GM18507 (cell line): ENCODE measurements around the gene MAMDC2.
"Not testable (repeated sequence)": the region's sequence is repeated elsewhere in the genome, so short reads cannot be mapped to it uniquely, and the experiment has no call there.

Source experiments
- DNase-seq: peaks from one replicate; pipeline ENCODE4 v3.0.0; 2011; ENCODE audit warnings: low read depth; ENCODE audit not compliant: insufficient read length; ENCODE audit errors: extremely low spot score
- FAIRE-seq: peaks from 2 replicates; lab custom pipeline; 2011; peaks lifted over from hg19 to GRCh38; lab: Jason Lieb, UNC

Gene MAMDC2

DNA sequence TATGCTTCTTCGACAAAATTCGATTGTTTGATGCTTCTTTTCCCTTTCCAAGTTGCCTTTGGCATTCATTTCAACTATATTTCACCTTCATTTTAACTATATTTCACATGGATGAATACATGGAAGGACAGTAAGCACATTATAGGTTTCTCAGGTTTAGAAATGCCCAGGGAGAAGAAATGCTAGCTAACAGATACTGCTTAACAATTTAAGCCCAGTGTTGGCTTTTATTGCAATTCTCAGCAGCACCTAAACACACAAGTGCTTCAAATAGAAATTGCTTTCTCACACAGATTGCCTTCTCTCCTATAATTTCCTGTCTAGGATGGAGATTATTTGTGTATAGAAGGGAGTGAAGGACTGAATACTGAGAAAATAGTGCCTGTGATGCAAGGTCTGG, 185.0 kb downstream of the MAMDC2 start:
- DNase-seq (no peak), FAIRE-seq (no peak)

- DNase-seq (no peak), FAIRE-seq (no peak)
Measured at GRCh38 chr9:70229026-70229425, 185.4 kb downstream of the MAMDC2 start.

DNA sequence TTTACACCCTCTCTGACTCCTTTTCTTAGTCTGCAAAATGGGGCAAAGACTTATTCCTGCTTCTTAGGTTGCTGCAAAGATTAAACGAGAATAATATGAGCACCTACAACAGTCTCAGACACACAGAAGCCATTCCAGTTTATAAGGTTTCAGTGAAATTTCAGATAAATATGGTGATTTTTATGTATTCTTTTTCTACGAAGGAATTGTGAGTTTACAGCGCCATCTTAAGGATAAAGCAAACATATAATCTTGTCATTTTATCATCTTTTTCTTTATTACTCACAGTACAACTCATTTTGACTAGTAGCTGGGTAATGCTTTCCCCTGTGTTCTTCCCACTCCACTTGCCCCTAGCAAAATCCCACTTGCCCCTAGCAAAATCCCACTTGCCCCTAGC, 185.9 kb downstream of the MAMDC2 start:
- DNase-seq (no peak), FAIRE-seq (no peak)

DNA sequence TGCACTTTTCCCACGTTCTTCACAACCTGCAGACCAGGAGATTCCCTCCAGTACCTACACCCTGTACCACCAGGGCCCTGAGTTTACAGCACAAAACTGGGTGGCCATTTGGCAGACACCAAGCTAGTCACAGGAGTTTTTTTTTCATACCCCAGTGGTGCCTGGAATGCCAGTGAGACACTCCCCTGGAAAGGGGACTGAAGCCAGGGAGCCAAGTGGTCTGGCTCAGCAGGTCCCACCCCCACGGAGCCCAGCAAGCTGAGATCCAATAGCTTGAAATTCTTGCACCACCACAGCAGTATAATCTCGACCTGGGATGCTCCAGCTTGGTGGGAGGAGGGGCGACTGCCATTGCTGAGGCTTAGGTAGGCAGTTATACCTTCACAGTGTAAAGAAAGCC, 188.8 kb downstream of the MAMDC2 start:
- FAIRE-seq (no peak), DNase-seq (no peak)

DNA sequence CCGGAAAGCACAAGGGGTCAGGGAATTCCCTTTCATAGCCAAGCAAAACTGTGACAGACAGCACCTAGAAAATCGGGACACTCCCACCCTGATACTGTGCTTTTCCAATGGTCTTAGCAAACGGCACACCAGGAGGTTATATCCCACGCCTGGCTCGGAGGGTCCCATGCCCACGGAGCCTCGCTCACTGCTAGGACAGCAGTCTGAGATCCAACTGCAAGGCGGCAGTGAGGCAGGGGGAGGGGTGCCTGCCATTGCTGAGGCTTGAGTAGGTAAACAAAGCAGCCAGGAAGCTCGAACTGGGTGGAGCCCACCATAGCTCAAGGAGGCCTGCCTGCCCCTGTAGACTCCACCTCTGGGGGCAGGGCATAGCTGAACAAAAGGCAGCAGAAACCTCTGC, 190.6 kb downstream of the MAMDC2 start:
- not testable (repeated sequence) for DNase-seq, FAIRE-seq

GRCh38 chr9:70245952-70246351, 202.3 kb downstream of the MAMDC2 start:
- FAIRE-seq: not testable (repeated sequence)

GRCh38 chr9:70250221-70250620, 206.6 kb downstream of the MAMDC2 start:
- no peak for DNase-seq
- no peak for FAIRE-seq

More at GRCh38 chr9:70245952-70246351, 202.3 kb downstream of the MAMDC2 start:
- DNase-seq: not testable (repeated sequence)

DNA sequence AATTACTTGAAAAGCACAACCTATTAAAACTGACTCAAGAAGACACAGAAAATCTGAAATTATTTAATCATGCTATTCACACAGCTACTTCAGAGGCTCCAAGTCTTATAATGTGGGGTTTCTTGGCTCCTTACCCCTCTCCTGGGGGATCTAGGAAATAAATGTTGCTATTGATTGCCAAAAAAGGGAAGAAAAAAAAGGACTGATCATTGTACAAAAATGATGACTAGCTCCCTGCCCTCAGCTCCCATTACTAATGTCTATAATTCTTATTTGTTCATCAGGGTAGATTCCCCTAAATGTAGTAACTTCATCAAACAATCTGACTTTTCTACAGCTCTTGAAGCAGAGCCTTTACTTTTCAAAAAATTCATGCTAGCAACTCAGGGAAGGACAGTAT, 211.8 kb downstream of the MAMDC2 start:
- DNase-seq: no peak
- FAIRE-seq: no peak

GRCh38 chr9:70256123-70256551, 212.5 kb downstream of the MAMDC2 start:
- FAIRE-seq: no peak

DNA sequence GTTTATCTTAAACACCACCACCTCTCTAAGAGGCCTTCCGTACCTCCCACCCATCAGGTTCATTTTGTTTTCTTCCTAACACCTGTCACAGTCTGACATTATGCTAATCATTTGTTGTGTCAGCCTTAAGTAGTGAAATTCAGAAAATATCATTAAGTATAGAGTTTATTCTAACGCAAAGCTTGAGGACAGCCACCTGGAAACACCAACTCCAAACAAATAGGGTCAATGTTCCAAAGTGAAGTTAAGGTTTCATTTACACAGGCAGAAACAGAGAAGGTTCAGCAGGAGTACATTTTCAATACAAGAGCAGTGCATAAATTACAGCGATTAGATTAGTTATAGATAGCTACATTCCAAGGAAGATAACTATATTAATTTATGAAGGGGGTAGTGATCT, 213.9 kb downstream of the MAMDC2 start:
- DNase-seq (no peak), FAIRE-seq (no peak)

More at GRCh38 chr9:70256123-70256551, 212.5 kb downstream of the MAMDC2 start:
- no peak for DNase-seq

DNA sequence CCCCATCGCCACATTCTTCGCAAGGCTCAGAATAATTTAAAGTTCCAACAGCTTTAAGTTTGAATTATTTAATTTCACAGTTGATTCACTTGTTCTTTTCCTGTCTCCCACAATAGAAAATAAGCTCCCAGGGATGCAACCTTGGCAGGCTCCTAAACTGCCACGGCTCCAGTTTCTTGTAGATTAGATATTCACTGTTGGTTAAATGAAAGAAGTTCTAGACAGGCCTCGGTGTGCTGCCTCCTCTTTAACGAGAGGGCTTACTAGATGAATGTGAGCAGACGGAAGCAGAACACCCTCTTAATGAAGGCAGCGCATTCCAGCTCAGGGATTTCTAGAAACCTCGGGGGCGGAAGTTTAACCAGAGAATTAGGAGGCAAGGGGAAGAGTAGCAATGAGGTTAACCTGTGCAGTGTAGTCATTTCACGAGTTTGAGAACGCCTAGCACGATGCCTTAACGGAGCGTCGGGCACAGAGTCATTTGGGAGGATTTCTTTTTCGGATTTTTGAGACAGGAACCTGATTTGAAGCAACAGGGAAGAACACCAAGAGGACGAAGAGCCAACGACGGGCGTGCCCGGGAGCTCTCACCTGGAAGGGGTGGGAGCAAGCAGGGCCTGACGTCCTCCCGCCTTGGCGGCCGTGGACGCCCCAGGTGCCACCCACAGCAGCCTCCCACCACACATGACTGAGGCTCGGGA, 214.5 kb downstream of the MAMDC2 start:
- DNase-seq: no peak
- peak; percentile 64 for FAIRE-seq

- peak; percentile 94 for FAIRE-seq
Measured at GRCh38 chr9:70258692-70259511, 215.3 kb downstream of the MAMDC2 start, which contains the start of gene SMC5. TSS of gene SMC5 (plus strand) at chr9:70258978. CDS start at chr9:70259079, 101 bp downstream.

DNA sequence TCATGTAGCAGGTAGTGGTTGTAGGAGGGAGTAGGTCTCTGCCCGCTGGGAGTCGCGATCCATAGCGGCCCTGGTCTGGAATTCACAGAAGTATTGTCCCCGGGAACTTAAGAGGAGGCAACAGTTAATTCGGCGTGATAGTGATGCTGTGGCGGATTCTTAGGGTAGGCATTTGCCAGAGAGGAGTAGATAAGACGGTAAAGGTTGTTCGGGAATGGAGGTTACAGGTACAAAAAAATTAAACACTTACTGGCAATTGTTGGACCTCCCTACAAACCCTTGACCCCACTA, 215.8 kb downstream of the MAMDC2 start:
- FAIRE-seq (peak; percentile 24), DNase-seq (no peak)

More at GRCh38 chr9:70258692-70259511, 215.3 kb downstream of the MAMDC2 start, which contains the start of gene SMC5:
- DNase-seq: peak; percentile 83

GRCh38 chr9:70260007-70260443, 216.4 kb downstream of the MAMDC2 start:
- FAIRE-seq (no peak), DNase-seq (no peak)

- DNase-seq: peak; percentile 2
- peak; percentile 96 for FAIRE-seq
Measured at GRCh38 chr9:70260606-70261005, 217.0 kb downstream of the MAMDC2 start.

DNA sequence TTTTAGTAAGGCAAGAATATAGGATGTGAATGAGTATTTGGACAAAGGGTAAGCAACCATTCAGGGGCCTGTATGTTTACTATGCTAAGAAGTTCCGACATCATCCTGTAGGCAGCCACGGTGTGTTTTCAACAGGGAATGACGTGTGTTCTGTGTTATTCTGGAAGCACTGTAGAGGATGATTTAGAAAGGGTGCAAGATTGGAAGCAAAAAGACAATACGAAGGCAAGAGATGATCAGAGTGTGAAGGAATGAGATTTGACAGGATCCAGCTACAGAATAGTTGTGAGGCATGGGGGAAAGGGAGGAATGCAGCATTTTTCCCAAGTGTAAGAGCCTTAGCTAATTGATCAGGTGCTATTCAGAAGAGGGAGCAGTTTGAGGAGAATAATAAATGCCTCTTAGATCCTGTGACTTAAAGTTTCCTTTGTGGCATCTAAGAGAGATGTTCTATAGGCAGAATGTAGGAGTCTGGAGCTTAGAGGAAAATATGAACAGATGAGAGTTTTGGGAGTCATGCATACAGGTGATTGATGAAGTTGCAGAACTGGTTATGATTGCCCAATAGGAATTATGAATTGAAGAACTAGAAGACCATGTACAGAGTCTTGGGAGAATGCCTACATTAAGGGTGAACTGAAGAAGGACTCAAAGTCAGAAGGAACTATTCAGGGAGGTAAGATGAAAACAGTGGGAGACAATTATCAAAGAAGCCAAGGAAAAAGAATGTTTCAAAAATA, 217.7 kb downstream of the MAMDC2 start:
- FAIRE-seq: peak; percentile 35
- no peak for DNase-seq

- DNase-seq: no peak
- peak; percentile 48 for FAIRE-seq
Measured at GRCh38 chr9:70262366-70262765, 218.7 kb downstream of the MAMDC2 start.

- FAIRE-seq (no peak), DNase-seq (no peak)
Measured at GRCh38 chr9:70262948-70263347, 219.3 kb downstream of the MAMDC2 start.

DNA sequence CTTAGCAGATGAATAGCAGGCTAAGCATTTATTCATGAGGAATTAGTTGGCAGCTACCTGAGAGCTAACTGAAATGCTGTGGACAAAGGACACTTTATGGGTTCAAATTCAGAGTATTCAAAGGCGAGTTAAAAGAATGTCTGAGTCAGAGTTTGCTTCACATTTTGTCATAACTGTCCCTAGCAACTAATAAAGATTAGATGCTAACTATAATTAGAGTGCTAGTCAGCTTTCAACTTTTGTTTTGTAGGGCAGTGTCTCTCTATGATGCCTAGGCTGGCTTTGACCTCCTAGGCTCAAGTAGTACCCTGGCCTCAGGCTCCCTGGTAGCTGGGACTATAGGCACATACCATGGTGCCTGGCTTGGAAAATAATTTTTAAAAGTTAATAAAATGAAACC, 219.8 kb downstream of the MAMDC2 start:
- FAIRE-seq (no peak), DNase-seq (no peak)
